ENCODE results near the gene AHI1. TPM values are rescaled to one million over a fixed set of nuclear protein-coding genes. Genes with fewer than 3 reads are reported as not detected.

AHI1 gene
- total and polyA plus RNA-seq, 11 donors = 5.7 to 17.1 (median 10.3) TPM

- H3K27ac ChIP-seq = no peak overlapping the region
- H3K9me3 ChIP-seq = no peaks in the 10 kb centered on the region
- WGBS, 4 donors = 88 to 95% (median 92%) methylated on average over 1 of the region's 1 CpG
- H3K4me3 ChIP-seq = no peak overlapping the region
- intact Hi-C loops (cut with DNase I) = no loop called here
- peaks cover 0 to 9% (median 0%) of the 10 kb centered on the region in 9 donors for H3K36me3 ChIP-seq
- no peak for DNase-seq
- ATAC-seq = no peak
- TF ChIP-seq POLR2A (IDR thresholded peaks at IDR 0.05) = no peak
- TF ChIP-seq, protein P1, sequence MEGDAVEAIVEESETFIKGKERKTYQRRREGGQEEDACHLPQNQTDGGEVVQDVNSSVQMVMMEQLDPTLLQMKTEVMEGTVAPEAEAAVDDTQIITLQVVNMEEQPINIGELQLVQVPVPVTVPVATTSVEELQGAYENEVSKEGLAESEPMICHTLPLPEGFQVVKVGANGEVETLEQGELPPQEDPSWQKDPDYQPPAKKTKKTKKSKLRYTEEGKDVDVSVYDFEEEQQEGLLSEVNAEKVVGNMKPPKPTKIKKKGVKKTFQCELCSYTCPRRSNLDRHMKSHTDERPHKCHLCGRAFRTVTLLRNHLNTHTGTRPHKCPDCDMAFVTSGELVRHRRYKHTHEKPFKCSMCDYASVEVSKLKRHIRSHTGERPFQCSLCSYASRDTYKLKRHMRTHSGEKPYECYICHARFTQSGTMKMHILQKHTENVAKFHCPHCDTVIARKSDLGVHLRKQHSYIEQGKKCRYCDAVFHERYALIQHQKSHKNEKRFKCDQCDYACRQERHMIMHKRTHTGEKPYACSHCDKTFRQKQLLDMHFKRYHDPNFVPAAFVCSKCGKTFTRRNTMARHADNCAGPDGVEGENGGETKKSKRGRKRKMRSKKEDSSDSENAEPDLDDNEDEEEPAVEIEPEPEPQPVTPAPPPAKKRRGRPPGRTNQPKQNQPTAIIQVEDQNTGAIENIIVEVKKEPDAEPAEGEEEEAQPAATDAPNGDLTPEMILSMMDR (IDR thresholded peaks at IDR 0.05) = no peak
- H3K27me3 ChIP-seq = no peaks in the 10 kb centered on the region
- peaks cover 0 to 5% (median 0%) of the 10 kb centered on the region in 12 donors for H3K4me1 ChIP-seq
Observed at GRCh38 chr6:135354407-135354806, 143.1 kb downstream of the AHI1 start.

DNA sequence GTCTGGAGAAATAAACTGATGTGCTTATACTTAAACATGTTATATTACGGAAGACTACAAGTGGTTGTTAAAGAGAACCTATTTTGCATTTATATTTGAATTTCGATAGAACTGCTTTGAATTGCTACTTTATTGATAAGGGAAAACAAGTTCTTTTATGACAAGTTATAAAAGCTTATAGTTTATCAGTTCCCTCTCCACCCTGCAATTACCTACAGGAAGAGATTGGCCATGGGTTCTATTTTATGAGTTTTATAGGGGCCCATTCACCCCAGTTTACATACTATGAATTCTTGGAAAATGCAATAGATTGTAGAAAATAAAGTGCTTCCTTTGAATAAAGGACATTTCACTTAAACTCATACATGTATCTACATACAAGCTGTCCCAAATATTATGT is 144.4 kb downstream of the AHI1 start:
- ATAC-seq = no peak

GRCh38 chr6:135351635-135352034 is 145.9 kb downstream of the AHI1 start:
- 100% methylated on average over 1 of the region's 1 CpG for WGBS, 4 donors
- TF ChIP-seq, protein P1 (IDR thresholded peaks at IDR 0.05) = no peak
- no peak for TF ChIP-seq POLR2A (IDR thresholded peaks at IDR 0.05)
- intact Hi-C loops (cut with DNase I) = no loop called here

More for the DNA sequence above, 144.4 kb downstream of the AHI1 start:
- intact Hi-C loops (cut with DNase I) = no loop called here
- Histone ChIP-seq H3K9me3 (no peaks in the 10 kb centered on the region), H3K27me3 (no peaks in the 10 kb centered on the region), H3K36me3 (peaks cover 0 to 9% (median 0%) of the 10 kb centered on the region in 9 donors), H3K4me1 (peaks cover 0 to 5% (median 0%) of the 10 kb centered on the region in 12 donors), H3K27ac (no peak overlapping the region), H3K4me3 (no peak overlapping the region)
- no peak for DNase-seq
- TF ChIP-seq, protein P1 (IDR thresholded peaks at IDR 0.05) = no peak
- no peak for TF ChIP-seq POLR2A (IDR thresholded peaks at IDR 0.05)
- 98 to 99% (median 99%) methylated on average over 2 of the region's 2 CpGs for WGBS, 4 donors

GRCh38 chr6:135347887-135348286 is 149.7 kb downstream of the AHI1 start:
- Histone ChIP-seq H3K4me1 (no peaks in the 10 kb centered on the region), H3K36me3 (peaks cover 0 to 10% (median 0%) of the 10 kb centered on the region in 9 donors), H3K27ac (no peak overlapping the region), H3K9me3 (no peaks in the 10 kb centered on the region), H3K4me3 (no peak overlapping the region), H3K27me3 (no peaks in the 10 kb centered on the region)
- intact Hi-C loops (cut with DNase I) = no loop called here
- WGBS, 4 donors = 79 to 90% (median 88%) methylated on average over 4 of the region's 4 CpGs
- no peak for ATAC-seq
- no peak for DNase-seq
- TF ChIP-seq POLR2A (IDR thresholded peaks at IDR 0.05) = no peak
- TF ChIP-seq, protein P1 (IDR thresholded peaks at IDR 0.05) = no peak

More at GRCh38 chr6:135351635-135352034, 145.9 kb downstream of the AHI1 start:
- Histone ChIP-seq H3K27ac (no peak overlapping the region), H3K27me3 (no peaks in the 10 kb centered on the region), H3K4me1 (peaks cover 0 to 5% (median 0%) of the 10 kb centered on the region in 12 donors), H3K9me3 (no peaks in the 10 kb centered on the region), H3K4me3 (no peak overlapping the region), H3K36me3 (peaks cover 0 to 3% (median 0%) of the 10 kb centered on the region in 9 donors)
- DNase-seq (no peak), ATAC-seq (no peak)

All from heart left ventricle (tissue), 16 donors.